ENCODE data around the gene CTNNA2.

The CTNNA2 gene

DNA sequence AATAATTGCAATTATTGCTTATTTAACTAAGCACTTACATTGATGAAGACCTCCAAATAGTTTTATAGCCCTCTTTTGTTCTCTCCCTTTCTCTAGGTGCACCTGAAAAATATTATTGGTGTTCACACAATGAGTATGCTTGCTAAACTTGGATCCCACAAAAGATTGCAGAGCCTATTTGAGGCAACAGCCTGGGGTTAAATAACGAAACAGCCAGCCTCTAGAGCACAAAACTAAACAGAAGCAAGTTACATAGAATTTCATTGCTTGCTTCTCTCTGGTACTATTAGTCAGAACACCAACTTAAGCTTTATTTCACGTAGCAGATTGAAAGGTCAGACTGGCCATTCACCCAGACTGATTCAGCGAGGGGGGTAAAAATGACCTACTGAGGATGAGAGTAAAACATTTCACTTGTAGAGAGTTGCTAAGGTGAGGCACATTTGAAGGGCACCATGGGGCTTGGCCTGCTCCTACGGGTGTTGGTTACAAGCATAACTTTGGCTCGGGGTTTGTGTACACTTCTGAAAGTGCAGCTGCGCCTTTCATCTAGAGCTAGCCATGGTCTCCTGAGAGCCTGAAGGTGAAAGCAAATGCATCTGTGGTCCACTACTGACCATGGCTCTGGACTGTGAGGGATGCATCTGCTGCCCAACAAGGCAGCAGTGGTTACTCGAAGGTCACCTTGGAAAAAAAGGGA is 1016.8 kb downstream of the CTNNA2 start:
- Histone ChIP-seq H3K9ac (ENCODE audit: low read length) (no peak overlapping the region), H3K4me1 (ENCODE audit: control insufficient read depth, insufficient read depth, low read depth, low read length) (no peaks in the 10 kb centered on the region), H3K18ac (ENCODE audit: low read depth in 1 of 2, low read length in 2 of 2) (no peak overlapping the region), H3K36me3 (ENCODE audit: control insufficient read depth in 1 of 2, insufficient read depth in 2 of 2, low read depth in 1 of 2, low read length in 2 of 2) (no peaks in the 10 kb centered on the region), H2BK120ac (ENCODE audit: low read depth, low read length) (no peak overlapping the region), H2BK12ac (ENCODE audit: low read length in 2 of 2) (no peak overlapping the region), H2BK5ac (ENCODE audit: low read depth, low read length, poor library complexity, severe bottlenecking) (no peak overlapping the region), H3K4me3 (ENCODE audit: insufficient read depth in 1 of 2, low read depth in 1 of 2, low read length in 2 of 2) (no peak overlapping the region), H3K4me2 (ENCODE audit: low read length, poor library complexity, severe bottlenecking) (no peak overlapping the region), H2AFZ (ENCODE audit: low read depth, low read length) (no peak overlapping the region), H3K27me3 (ENCODE audit: control insufficient read depth in 1 of 2, insufficient read depth in 1 of 2, low read length in 2 of 2) (no peaks in the 10 kb centered on the region), H3K79me1 (replicated peaks; ENCODE audit: low read length, poor library complexity, severe bottlenecking) (no peaks in the 10 kb centered on the region), H4K91ac (ENCODE audit: low read length) (no peak overlapping the region), H3K9me3 (ENCODE audit: control insufficient read depth, low read length) (no peaks in the 10 kb centered on the region), H4K8ac (ENCODE audit: low read length) (no peak overlapping the region), H2AK5ac (ENCODE audit: low read length, severe bottlenecking) (no peak overlapping the region), H2BK15ac (ENCODE audit: low read depth, poor library complexity, severe bottlenecking) (no peak overlapping the region), H3K27ac (ENCODE audit: low read length, poor library complexity, severe bottlenecking) (no peak overlapping the region), H3K4ac (ENCODE audit: low read depth in 1 of 2, low read length in 2 of 2) (no peak overlapping the region), H3K23ac (ENCODE audit: low read length in 2 of 2) (no peak overlapping the region), H3K14ac (ENCODE audit: low read length in 2 of 2) (no peak overlapping the region)
- no peak for DNase-seq
- WGBS, result 69% methylated on average over 7 of the region's 7 CpGs

DNA sequence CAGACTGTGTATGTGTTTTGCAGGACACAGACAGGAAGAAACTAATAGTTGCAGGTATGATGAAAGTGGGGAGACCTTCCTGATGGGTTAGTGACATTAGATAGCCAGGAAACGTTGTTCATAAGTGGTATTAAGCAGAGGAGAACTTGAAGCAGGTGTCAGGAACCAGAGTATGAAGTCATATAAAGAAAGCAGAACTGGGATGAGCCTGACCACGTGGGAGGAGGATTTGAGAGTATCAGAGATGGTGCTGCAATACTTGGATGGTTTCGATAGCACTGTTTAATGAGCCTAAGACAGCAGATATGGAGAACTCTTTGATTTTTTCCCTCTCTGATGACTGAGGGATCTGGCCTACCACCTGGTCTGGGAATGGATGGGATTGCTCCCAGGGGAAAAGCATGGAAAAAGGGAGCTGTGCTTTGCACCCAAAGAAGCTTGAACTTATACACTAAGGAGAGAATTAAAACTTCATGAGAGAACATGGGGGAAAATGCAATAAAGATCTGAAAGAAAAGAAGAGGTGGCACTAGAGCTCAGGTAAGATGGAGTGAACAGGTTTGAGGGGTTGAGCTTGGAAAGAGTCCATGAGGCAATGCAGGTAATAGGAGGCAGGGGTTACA is 1017.7 kb downstream of the CTNNA2 start:
- Histone ChIP-seq H4K8ac (ENCODE audit: low read length) (no peak overlapping the region), H3K36me3 (ENCODE audit: control insufficient read depth in 1 of 2, insufficient read depth in 2 of 2, low read depth in 1 of 2, low read length in 2 of 2) (no peaks in the 10 kb centered on the region), H3K18ac (ENCODE audit: low read depth in 1 of 2, low read length in 2 of 2) (no peak overlapping the region), H3K27me3 (ENCODE audit: control insufficient read depth in 1 of 2, insufficient read depth in 1 of 2, low read length in 2 of 2) (no peaks in the 10 kb centered on the region), H3K9ac (ENCODE audit: low read length) (no peak overlapping the region), H3K4me2 (ENCODE audit: low read length, poor library complexity, severe bottlenecking) (no peak overlapping the region), H2BK12ac (ENCODE audit: low read length in 2 of 2) (no peak overlapping the region), H2BK15ac (ENCODE audit: low read depth, poor library complexity, severe bottlenecking) (no peak overlapping the region), H3K23ac (ENCODE audit: low read length in 2 of 2) (no peak overlapping the region), H3K9me3 (ENCODE audit: control insufficient read depth, low read length) (no peaks in the 10 kb centered on the region), H3K79me1 (replicated peaks; ENCODE audit: low read length, poor library complexity, severe bottlenecking) (no peaks in the 10 kb centered on the region), H3K27ac (ENCODE audit: low read length, poor library complexity, severe bottlenecking) (no peak overlapping the region), H3K4ac (ENCODE audit: low read depth in 1 of 2, low read length in 2 of 2) (no peak overlapping the region), H3K4me3 (ENCODE audit: insufficient read depth in 1 of 2, low read depth in 1 of 2, low read length in 2 of 2) (no peak overlapping the region), H3K4me1 (ENCODE audit: control insufficient read depth, insufficient read depth, low read depth, low read length) (no peaks in the 10 kb centered on the region), H4K91ac (ENCODE audit: low read length) (no peak overlapping the region), H2AFZ (ENCODE audit: low read depth, low read length) (no peak overlapping the region), H3K14ac (ENCODE audit: low read length in 2 of 2) (no peak overlapping the region), H2BK120ac (ENCODE audit: low read depth, low read length) (no peak overlapping the region), H2BK5ac (ENCODE audit: low read depth, low read length, poor library complexity, severe bottlenecking) (no peak overlapping the region), H2AK5ac (ENCODE audit: low read length, severe bottlenecking) (no peak overlapping the region)
- 37% methylated on average over 3 of the region's 3 CpGs for WGBS
- no peak for DNase-seq

DNA sequence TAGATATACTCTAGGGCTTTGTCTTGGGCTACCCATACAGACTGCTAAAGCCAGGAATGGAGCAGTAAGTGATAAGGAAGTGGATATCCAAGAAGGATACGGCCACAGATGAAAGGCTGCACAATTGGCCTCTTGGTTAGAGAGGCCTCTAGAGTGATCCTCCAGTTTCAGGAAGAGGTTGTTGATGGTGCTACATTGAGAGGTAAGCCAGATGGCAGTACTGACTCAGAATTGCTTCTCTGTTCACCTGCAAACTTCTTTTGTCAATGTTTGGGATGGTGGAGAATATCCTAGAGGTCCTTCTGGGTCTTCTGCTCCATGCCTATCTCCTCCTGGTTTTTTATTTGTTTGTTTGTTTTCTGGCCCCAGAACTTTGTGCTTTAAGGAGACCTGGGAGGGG is 1018.5 kb downstream of the CTNNA2 start:
- no peak overlapping the region for H3K23ac ChIP-seq (ENCODE audit: low read length in 2 of 2)
- H3K4me3 ChIP-seq (ENCODE audit: insufficient read depth in 1 of 2, low read depth in 1 of 2, low read length in 2 of 2), result no peak overlapping the region
- no peak overlapping the region for H4K8ac ChIP-seq (ENCODE audit: low read length)
- 78% methylated on average over 1 of the region's 1 CpG for WGBS
- no peaks in the 10 kb centered on the region for H3K27me3 ChIP-seq (ENCODE audit: control insufficient read depth in 1 of 2, insufficient read depth in 1 of 2, low read length in 2 of 2)
- no peak overlapping the region for H2BK5ac ChIP-seq (ENCODE audit: low read depth, low read length, poor library complexity, severe bottlenecking)
- no peaks in the 10 kb centered on the region for H3K9me3 ChIP-seq (ENCODE audit: control insufficient read depth, low read length)
- no peak overlapping the region for H4K91ac ChIP-seq (ENCODE audit: low read length)
- H3K27ac ChIP-seq (ENCODE audit: low read length, poor library complexity, severe bottlenecking), result no peak overlapping the region
- no peak overlapping the region for H3K9ac ChIP-seq (ENCODE audit: low read length)
- H3K36me3 ChIP-seq (ENCODE audit: control insufficient read depth in 1 of 2, insufficient read depth in 2 of 2, low read depth in 1 of 2, low read length in 2 of 2), result no peaks in the 10 kb centered on the region
- H2BK15ac ChIP-seq (ENCODE audit: low read depth, poor library complexity, severe bottlenecking), result no peak overlapping the region
- no peak overlapping the region for H3K18ac ChIP-seq (ENCODE audit: low read depth in 1 of 2, low read length in 2 of 2)
- H2BK12ac ChIP-seq (ENCODE audit: low read length in 2 of 2), result no peak overlapping the region
- no peak overlapping the region for H3K14ac ChIP-seq (ENCODE audit: low read length in 2 of 2)
- no peak overlapping the region for H3K4ac ChIP-seq (ENCODE audit: low read depth in 1 of 2, low read length in 2 of 2)
- no peak for DNase-seq
- H2AK5ac ChIP-seq (ENCODE audit: low read length, severe bottlenecking), result no peak overlapping the region
- no peak overlapping the region for H2AFZ ChIP-seq (ENCODE audit: low read depth, low read length)
- no peaks in the 10 kb centered on the region for H3K4me1 ChIP-seq (ENCODE audit: control insufficient read depth, insufficient read depth, low read depth, low read length)
- H3K4me2 ChIP-seq (ENCODE audit: low read length, poor library complexity, severe bottlenecking), result no peak overlapping the region
- H2BK120ac ChIP-seq (ENCODE audit: low read depth, low read length), result no peak overlapping the region
- H3K79me1 ChIP-seq (replicated peaks; ENCODE audit: low read length, poor library complexity, severe bottlenecking), result no peaks in the 10 kb centered on the region

DNA sequence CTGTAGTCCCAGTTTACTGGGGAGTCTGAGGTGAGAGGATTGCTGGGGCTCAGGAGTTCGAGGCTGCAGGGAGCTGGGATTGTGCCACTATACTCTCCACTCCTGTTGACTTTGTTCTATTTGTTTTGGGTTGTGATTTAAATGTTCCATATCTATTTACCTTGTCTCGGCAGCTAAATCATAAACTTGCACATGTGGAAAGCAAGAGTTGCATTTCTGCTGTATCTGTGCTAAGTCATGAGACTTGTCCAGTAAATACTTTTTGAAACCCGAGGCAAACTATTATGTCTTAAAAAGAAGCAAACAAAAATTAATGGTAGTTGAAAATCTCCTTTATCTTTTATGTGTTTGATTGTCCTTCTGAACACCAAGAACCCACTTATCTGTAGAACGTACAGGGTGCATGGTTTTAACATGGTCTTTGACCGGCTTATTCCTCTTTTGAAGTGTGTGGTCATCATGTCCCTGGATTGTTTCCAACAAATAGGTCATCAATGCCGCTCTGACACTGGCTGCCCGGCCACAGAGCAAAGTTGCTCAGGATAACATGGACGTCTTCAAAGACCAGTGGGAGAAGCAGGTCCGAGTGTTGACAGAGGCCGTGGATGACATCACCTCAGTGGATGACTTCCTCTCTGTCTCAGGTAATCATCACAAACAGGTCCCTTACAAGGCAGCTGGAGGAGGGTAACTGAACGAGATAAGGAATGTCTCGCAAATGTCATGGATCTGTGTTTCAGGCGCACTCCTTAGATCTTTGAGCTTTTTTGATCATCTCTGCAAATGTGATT is 1032.8 kb downstream of the CTNNA2 start:
- no peak overlapping the region for H2AFZ ChIP-seq (ENCODE audit: low read depth, low read length)
- no peaks in the 10 kb centered on the region for H3K9me3 ChIP-seq (ENCODE audit: control insufficient read depth, low read length)
- no peak overlapping the region for H3K4me2 ChIP-seq (ENCODE audit: low read length, poor library complexity, severe bottlenecking)
- H3K14ac ChIP-seq (ENCODE audit: low read length in 2 of 2), result no peak overlapping the region
- no peak overlapping the region for H3K9ac ChIP-seq (ENCODE audit: low read length)
- H3K27me3 ChIP-seq (ENCODE audit: control insufficient read depth in 1 of 2, insufficient read depth in 1 of 2, low read length in 2 of 2), result no peaks in the 10 kb centered on the region
- H4K91ac ChIP-seq (ENCODE audit: low read length), result no peak overlapping the region
- no peaks in the 10 kb centered on the region for H3K79me1 ChIP-seq (replicated peaks; ENCODE audit: low read length, poor library complexity, severe bottlenecking)
- no peak overlapping the region for H3K4me3 ChIP-seq (ENCODE audit: insufficient read depth in 1 of 2, low read depth in 1 of 2, low read length in 2 of 2)
- no peaks in the 10 kb centered on the region for H3K4me1 ChIP-seq (ENCODE audit: control insufficient read depth, insufficient read depth, low read depth, low read length)
- H2BK15ac ChIP-seq (ENCODE audit: low read depth, poor library complexity, severe bottlenecking), result no peak overlapping the region
- H3K36me3 ChIP-seq (ENCODE audit: control insufficient read depth in 1 of 2, insufficient read depth in 2 of 2, low read depth in 1 of 2, low read length in 2 of 2), result no peaks in the 10 kb centered on the region
- DNase-seq, result no peak
- no peak overlapping the region for H3K23ac ChIP-seq (ENCODE audit: low read length in 2 of 2)
- H2BK12ac ChIP-seq (ENCODE audit: low read length in 2 of 2), result no peak overlapping the region
- H3K27ac ChIP-seq (ENCODE audit: low read length, poor library complexity, severe bottlenecking), result no peak overlapping the region
- no peak overlapping the region for H2BK5ac ChIP-seq (ENCODE audit: low read depth, low read length, poor library complexity, severe bottlenecking)
- no peak overlapping the region for H2BK120ac ChIP-seq (ENCODE audit: low read depth, low read length)
- WGBS, result 76% methylated on average over 11 of the region's 13 CpGs
- H3K18ac ChIP-seq (ENCODE audit: low read depth in 1 of 2, low read length in 2 of 2), result no peak overlapping the region
- H4K8ac ChIP-seq (ENCODE audit: low read length), result no peak overlapping the region
- no peak overlapping the region for H2AK5ac ChIP-seq (ENCODE audit: low read length, severe bottlenecking)
- no peak overlapping the region for H3K4ac ChIP-seq (ENCODE audit: low read depth in 1 of 2, low read length in 2 of 2)
